Measurements from ENCODE around the gene COMT. TPM values are rescaled to one million over a fixed set of nuclear protein-coding genes. Genes with fewer than 3 reads are reported as not detected.

Gene COMT
- total RNA-seq, 1 donor = 288 TPM

GRCh38 chr22:20012741-20013331 is 71.3 kb downstream of the COMT start:
- DNase-seq (ENCODE audit: insufficient read length, low spot score, missing footprints) = peak; percentile 87

GRCh38 chr22:20013382-20013871 is 71.9 kb downstream of the COMT start:
- peaks cover 4% of the 10 kb centered on the region for H3K4me1 ChIP-seq (ENCODE audit: insufficient read depth, low read length)
- peaks cover 21% of the 10 kb centered on the region for H3K27me3 ChIP-seq (ENCODE audit: insufficient read depth, low read length)
- TF ChIP-seq CTCF (IDR thresholded peaks at IDR 0.05; ENCODE audit: extremely low read depth, low read depth, low read length) = peak; percentile 79
- H3K79me2 ChIP-seq (ENCODE audit: insufficient read depth, low read length) = no peaks in the 10 kb centered on the region
- H4K20me1 ChIP-seq (ENCODE audit: insufficient read depth, low read length) = no peaks in the 10 kb centered on the region
- H2AFZ ChIP-seq (ENCODE audit: low read length) = peak overlapping the region; percentile 15
- no peak overlapping the region for H3K4me3 ChIP-seq (ENCODE audit: insufficient read depth, low read length)
- no peak overlapping the region for H3K27ac ChIP-seq (ENCODE audit: low read depth, low read length)
- no peaks in the 10 kb centered on the region for H3K9me3 ChIP-seq (ENCODE audit: low read depth, low read length)
- H3K4me2 ChIP-seq (ENCODE audit: insufficient read depth, low read length) = no peak overlapping the region
- H3K36me3 ChIP-seq (ENCODE audit: insufficient read depth, low read length) = no peaks in the 10 kb centered on the region
- DNase-seq (ENCODE audit: insufficient read length, low spot score, missing footprints) = peak; percentile 97

More at GRCh38 chr22:20012741-20013331, 71.3 kb downstream of the COMT start:
- Histone ChIP-seq H3K4me1 (ENCODE audit: insufficient read depth, low read length) (peaks cover 4% of the 10 kb centered on the region), H3K4me2 (ENCODE audit: insufficient read depth, low read length) (no peak overlapping the region), H3K36me3 (ENCODE audit: insufficient read depth, low read length) (no peaks in the 10 kb centered on the region), H3K27ac (ENCODE audit: low read depth, low read length) (no peak overlapping the region), H4K20me1 (ENCODE audit: insufficient read depth, low read length) (no peaks in the 10 kb centered on the region), H3K9me3 (ENCODE audit: low read depth, low read length) (no peaks in the 10 kb centered on the region), H2AFZ (ENCODE audit: low read length) (peak overlapping the region; percentile 15), H3K79me2 (ENCODE audit: insufficient read depth, low read length) (no peaks in the 10 kb centered on the region), H3K4me3 (ENCODE audit: insufficient read depth, low read length) (no peak overlapping the region), H3K27me3 (ENCODE audit: insufficient read depth, low read length) (peaks cover 16% of the 10 kb centered on the region)
- no peak for TF ChIP-seq CTCF (IDR thresholded peaks at IDR 0.05; ENCODE audit: extremely low read depth, low read depth, low read length)

DNA sequence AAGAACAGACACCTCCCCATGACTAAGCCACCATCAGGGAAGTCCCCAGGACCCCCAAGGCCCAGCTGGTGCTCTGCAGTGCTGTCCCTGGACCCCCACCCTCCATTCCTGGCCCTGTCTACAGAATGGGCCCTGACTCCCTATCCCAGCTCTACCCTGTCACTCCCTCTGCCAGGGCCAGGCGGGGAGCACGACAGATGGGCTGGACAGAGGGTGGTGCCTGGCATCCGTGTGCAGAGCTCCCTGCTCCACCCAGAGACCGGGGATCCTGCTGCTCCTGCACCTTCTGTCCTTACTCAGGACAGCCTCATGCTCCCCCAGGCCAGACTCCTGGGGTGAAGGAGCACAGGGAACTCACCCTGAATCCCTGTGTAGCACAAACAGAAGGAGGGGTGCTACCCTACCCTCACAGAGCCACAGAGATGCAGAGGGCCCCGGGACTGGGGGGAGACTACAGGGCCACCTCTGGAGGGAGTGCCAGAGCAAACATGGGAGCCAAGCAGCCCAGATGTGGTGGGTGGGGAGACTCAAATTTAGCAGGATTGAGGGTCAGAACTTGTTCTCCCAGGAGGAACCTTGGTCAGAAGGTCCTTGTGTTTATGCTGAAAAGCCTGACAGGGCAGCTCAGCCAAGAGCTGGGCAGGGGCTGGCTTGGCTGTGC is 73.1 kb downstream of the COMT start:
- peak; percentile 77 for DNase-seq (ENCODE audit: insufficient read length, low spot score, missing footprints)
- no peak overlapping the region for H3K4me2 ChIP-seq (ENCODE audit: insufficient read depth, low read length)
- no peaks in the 10 kb centered on the region for H3K36me3 ChIP-seq (ENCODE audit: insufficient read depth, low read length)
- H3K9me3 ChIP-seq (ENCODE audit: low read depth, low read length) = no peaks in the 10 kb centered on the region
- peaks cover 24% of the 10 kb centered on the region for H3K27me3 ChIP-seq (ENCODE audit: insufficient read depth, low read length)
- no peak overlapping the region for H3K27ac ChIP-seq (ENCODE audit: low read depth, low read length)
- H3K4me1 ChIP-seq (ENCODE audit: insufficient read depth, low read length) = peaks cover 4% of the 10 kb centered on the region
- no peaks in the 10 kb centered on the region for H4K20me1 ChIP-seq (ENCODE audit: insufficient read depth, low read length)
- no peak overlapping the region for H3K4me3 ChIP-seq (ENCODE audit: insufficient read depth, low read length)
- H2AFZ ChIP-seq (ENCODE audit: low read length) = no peak overlapping the region
- no peak for TF ChIP-seq CTCF (IDR thresholded peaks at IDR 0.05; ENCODE audit: extremely low read depth, low read depth, low read length)
- no peaks in the 10 kb centered on the region for H3K79me2 ChIP-seq (ENCODE audit: insufficient read depth, low read length)

GRCh38 chr22:20015187-20015625 is 73.6 kb downstream of the COMT start:
- Histone ChIP-seq H3K4me1 (ENCODE audit: insufficient read depth, low read length) (peaks cover 4% of the 10 kb centered on the region), H3K27ac (ENCODE audit: low read depth, low read length) (no peak overlapping the region), H3K4me3 (ENCODE audit: insufficient read depth, low read length) (no peak overlapping the region), H3K27me3 (ENCODE audit: insufficient read depth, low read length) (peaks cover 24% of the 10 kb centered on the region), H3K4me2 (ENCODE audit: insufficient read depth, low read length) (no peak overlapping the region), H3K79me2 (ENCODE audit: insufficient read depth, low read length) (no peaks in the 10 kb centered on the region), H4K20me1 (ENCODE audit: insufficient read depth, low read length) (no peaks in the 10 kb centered on the region), H3K9me3 (ENCODE audit: low read depth, low read length) (no peaks in the 10 kb centered on the region), H3K36me3 (ENCODE audit: insufficient read depth, low read length) (no peaks in the 10 kb centered on the region), H2AFZ (ENCODE audit: low read length) (no peak overlapping the region)
- no peak for TF ChIP-seq CTCF (IDR thresholded peaks at IDR 0.05; ENCODE audit: extremely low read depth, low read depth, low read length)
- peak; percentile 73 for DNase-seq (ENCODE audit: insufficient read length, low spot score, missing footprints)

Data from osteoblast (primary cell).